Cerebellar cortex (tissue), 1 donor: ENCODE data around the gene SLC35B4.
A peak's percentile ranks its signal among the peaks of the same experiment; 100 is the strongest.

ENCODE experiments used
- DNase-seq: peaks from one replicate; pipeline ENCODE4 v3.0.0-alpha.2; 2015; ENCODE audit warnings: low spot score

SLC35B4 gene

DNA sequence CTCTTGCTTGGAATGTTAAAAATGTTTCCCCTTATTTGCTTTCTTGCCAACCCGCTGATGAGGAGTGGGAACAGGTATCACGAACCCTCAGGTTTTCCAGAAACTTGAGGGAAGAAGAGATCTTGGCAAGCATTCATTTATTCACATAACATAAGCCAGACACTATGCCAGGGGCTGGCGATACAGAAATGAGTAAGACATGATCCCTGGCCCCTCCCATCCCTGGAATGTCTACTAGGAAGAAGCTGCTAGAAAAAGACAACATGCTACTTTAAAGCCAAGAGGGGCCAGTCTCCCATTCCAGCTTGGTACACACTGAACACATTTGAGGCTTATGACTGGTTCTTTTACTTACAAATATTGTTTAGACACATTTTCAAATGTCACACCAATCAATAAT is 26.4 kb downstream of the SLC35B4 start:
- DNase-seq: peak; percentile 25

DNA sequence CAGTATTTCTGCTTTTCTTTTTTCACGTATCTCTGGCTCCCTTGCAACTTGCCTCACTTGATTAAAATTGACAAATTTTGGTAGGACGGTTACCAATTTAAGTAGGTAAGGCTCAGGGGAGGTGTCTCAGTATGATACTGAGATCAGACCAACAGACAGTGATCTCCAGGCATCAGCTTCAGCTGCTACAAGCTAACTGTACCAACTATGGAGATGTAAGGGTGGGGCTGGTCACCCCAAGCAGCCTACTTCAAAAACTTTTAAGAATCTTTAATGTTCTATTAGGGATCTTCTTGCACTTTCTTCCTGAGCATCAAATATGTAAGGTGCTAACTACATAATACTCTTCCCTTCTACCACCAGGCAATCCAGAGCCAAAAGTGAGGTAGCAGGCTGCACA is 26.9 kb downstream of the SLC35B4 start:
- no peak for DNase-seq

DNA sequence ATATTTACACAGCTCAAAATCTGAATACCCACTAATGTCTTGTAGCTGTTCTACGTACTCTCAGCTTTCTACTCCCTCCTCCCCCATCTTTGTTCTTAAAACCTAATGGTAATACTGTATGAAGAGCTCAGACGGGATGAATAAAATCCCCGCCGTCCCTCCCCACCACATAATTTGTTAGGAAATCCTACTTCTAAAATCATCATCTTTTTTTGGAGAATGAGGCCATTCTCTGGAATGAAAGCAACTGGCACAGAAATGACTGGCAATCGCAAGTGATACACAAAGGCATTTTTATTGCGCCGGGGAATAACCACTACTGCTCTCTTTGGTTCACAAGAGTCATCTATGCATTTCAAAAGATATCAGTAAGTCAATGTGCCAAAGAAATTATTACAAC is 27.3 kb downstream of the SLC35B4 start:
- peak; percentile 44 for DNase-seq

DNA sequence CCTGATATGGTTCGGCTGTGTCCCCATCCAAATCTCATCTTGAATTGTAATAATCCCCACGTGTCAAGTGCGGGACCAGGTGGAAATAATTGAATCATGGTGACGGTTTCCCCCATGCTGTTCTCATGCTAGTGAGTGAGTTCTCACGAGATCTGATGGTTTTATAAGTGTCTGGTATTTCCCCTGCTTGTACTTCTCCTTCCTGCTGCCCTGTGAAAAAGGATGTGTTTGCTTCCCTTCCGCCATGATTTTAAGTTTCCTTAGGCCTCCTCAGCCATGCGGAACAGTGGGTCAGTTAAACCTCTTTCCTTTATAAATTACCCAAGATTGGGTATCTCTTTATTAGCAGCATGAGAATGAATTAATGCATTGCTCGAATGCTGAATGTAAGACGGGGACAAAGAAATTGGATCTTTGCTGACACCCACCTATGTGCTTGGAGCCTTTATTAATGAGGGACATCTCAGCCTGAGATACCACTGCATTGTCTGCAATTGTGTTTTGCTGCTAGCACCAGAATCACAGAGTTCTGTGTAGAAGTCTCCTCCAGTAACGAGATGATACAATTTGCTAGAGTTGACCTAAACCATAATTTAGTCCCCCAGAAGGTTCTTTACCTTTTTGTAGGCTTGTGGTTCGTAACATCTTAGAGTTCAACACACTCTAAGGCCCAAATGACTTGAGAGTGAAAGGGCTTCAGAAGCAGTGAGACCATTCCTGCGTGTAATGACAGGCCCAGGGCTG is 28.6 kb downstream of the SLC35B4 start:
- no peak for DNase-seq

DNA sequence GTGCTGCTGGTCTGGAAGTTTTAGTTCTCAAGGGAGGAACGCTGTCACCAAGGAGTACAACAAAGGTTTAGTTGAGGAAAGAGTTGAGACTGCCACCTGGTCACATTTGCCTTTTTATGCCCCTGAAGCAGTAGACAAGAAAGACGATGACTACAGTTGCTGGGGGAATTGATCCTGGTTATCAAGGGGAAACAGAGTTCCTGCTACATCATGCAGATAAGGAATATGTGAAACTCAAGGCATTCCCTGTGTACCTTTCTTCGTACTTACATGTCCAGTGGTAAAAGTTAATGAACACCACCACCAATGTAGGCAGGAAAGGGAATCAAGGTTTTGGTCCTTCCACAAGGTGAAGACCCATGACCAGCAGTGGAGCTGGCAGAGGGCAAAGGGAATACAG is 31.8 kb downstream of the SLC35B4 start:
- no peak for DNase-seq

DNA sequence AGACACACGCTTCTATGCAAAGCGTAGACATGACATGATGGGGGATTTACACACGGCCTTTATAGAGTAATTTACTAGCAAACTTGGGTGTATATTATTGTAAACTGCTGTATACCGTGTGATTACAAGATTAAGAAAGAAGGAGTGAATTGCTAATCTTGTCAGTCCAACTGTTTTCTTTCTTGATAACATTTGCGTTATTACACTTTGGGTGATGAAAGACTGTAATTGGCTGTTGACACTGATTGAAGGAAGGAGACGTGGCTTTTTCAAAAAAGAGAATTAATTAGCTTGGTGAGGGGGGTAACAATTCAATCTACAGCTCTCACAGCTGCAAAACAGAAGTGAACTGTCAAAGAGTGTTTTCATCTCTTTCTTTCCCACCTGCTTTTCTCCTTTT is 32.7 kb downstream of the SLC35B4 start:
- DNase-seq: no peak

DNA sequence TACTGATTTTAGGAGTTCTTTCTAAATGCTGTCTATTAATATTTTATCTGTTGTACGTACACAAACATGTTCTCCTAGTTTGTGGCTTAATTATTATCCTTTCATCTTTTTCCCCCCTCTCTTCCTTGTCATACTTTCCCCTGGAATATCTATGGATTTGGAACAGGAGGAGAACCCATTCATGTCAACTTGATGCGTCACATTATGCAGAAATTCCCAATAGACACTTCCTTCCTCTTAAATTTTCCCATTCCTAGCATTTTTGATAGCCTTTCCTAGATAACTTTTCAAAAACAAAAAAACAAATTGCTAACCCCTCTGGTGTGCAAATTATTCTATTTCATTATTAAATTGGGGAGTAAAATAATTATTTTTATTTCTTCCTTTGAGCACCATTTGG is 36.2 kb downstream of the SLC35B4 start:
- DNase-seq: no peak

DNA sequence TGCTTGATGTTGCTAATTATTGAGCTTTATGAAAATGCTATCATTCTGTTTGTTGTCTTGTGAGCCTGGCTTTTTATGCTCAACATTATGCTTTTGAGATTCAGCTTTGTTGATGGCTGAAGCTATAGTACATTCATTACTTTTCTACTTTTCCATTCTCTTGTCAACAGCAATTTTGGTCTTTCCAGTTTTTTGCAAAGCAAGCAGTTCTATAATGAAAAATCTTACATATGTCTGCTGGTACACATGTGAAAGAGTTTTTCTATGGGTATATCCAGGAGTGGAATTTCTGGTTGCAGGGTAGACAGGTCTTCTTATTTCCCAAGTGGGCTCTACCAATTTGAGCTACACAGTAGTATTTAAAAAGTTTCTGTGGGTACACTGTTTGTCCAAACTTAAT is 36.8 kb downstream of the SLC35B4 start:
- DNase-seq: no peak

DNA sequence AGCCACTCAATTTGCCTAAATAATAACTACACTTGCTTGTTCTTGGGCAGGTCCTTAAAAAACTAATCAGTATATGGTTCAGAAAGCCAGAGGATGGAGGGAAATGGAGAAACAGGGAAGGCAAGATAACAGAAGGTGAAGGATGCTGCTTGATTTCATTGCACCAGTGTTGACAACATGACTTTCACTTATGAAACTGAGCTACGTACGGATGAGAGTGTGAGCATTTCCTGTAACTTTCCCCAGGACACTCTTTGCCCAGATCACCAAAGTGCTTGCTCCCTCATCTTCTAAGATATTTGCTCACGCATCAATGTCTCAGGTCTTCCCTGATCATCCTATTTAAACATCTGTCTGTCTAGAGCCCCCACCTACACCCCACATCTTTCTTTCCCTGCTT is 37.4 kb downstream of the SLC35B4 start:
- no peak for DNase-seq

DNA sequence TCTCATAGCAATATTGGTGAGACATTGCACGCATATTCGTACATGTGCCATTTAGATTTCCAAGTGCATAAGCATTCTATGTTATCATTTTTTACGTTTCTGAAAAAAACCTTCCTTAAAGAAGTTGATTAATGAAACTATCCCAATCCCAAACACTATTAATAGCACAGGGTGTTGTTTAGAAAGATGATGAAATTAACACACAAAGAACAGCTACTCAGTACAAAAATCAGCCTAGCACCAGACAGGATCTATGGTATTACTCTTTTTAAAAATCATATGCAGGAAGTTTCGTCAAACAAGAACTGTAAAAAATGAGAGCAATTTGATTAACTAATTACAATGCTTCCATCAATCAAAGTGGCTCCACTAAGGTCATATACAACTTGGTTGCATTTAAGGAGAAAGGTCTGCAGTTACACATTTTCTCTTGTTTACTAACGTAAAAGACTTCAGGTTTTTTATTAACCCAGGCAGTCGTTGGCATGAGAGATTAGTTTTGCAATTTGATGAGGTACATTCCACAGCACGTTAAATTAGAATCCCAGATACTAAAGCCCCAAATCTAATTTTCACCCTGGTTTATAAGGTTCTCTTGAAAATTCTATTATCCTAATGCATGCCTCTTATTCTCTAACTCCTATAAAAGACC is 38.1 kb downstream of the SLC35B4 start:
- no peak for DNase-seq

DNA sequence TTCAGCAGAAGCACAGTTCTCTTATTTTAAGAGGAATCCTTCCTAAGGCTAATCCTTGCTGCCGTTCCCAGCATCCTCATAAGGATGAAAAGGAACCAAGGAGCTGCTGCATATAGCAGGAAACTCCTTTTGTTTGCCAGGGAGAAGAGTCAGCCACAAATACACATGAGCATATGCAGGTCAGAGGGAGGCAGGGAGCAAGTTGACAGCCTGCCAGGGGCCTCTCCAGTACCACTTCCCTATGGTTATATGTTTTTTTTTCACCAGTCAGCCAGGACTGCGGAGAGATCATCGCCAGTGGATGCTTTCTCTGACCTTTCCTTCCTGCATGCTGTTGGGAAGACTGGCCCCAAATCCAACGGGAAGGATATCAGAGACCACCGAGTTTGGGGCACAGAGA is 39.8 kb downstream of the SLC35B4 start:
- peak; percentile 91 for DNase-seq

DNA sequence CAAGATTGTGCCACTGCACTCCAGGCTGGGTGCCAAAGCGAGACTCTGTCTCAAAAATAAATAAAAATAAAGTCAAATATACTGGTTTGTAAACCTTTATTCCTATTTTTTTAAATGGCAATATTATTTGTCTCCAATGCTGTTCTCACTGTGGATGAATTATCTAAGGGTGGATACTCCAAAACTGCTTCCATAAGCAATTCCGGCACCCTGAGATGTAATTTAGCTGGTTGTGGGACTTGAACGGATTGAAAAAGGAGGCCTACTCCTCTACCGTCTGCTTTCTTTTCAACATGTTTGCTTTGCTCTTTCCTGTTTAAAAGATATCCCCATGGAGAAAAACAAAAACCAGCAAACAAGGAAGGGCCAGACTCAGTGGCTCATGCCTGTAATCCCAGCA is 54.4 kb downstream of the SLC35B4 start:
- no peak for DNase-seq

DNA sequence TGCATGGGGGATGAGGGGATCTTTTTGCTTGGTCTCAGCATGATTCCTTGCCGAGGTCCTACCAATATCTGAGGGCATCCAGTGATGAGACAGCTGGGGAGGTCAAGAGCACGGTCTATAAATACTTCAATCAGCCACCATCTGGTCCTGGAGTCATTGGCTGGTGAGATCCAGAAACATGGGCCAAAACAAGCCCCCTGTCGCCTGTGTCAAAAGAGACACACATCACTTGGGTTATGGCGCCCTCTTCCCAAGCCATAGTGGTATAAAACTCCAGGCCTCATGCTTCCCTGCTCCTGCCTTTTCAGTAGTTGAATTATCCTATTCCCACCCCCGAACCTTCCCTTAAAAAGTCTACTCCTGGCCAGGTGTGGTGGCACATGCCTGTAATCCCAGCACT is 60.9 kb downstream of the SLC35B4 start:
- DNase-seq: peak; percentile 68

DNA sequence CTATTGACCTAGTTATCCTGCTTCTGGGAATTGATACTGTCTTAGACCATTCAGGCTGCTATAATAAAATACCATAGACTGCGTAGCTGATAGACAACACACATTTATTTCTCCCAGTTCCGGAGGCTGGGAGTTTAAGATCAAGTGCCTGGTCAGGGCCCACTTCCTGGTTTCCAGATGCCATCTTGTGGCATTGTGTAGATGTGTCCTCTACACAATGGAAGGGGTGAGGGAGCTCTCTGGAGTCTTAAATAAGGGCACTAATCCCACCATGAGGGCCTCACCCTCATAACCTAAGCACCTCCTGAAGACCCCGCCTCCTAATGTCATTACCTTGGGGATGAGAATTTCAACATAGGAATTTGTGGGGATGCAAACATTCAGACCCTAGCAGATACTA is 62.4 kb downstream of the SLC35B4 start:
- peak; percentile 19 for DNase-seq

DNA sequence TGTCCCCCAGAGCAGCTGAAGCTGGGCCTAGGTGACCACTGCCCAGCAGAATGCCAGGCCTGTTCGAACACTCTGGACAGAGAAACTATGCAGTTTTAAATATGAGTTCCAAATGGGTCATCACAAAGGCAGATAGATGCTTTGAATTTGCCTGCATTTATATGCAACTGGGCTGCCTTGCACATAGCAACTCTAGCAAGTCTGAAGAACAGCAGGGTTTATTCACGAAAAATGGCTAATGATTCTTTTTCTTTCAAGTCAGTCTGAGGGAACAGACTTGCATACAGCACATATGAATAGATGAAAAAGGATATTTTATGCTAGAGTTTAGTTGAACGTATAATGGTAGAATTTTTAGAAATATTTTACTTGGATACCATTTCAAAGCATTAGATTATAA is 68.5 kb downstream of the SLC35B4 start:
- DNase-seq: no peak

DNA sequence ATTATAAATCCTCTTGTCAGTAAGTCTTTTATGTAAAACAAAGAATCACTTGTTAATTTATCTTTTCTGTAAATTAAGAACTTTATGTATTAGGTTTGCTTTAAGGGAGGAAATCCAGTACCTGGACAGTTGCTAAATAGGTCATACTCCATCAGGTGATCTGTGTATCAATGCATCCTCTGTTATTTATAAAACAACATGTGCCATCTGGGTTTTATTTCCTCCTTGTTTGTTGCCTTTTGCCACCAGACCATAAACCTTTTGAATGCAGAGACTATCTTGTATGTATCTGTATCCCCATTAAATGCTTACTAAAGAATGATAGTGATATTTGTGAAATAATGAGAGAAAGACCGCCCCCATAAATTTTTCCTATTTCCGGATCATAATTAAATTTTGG is 70.0 kb downstream of the SLC35B4 start:
- peak; percentile 76 for DNase-seq

DNA sequence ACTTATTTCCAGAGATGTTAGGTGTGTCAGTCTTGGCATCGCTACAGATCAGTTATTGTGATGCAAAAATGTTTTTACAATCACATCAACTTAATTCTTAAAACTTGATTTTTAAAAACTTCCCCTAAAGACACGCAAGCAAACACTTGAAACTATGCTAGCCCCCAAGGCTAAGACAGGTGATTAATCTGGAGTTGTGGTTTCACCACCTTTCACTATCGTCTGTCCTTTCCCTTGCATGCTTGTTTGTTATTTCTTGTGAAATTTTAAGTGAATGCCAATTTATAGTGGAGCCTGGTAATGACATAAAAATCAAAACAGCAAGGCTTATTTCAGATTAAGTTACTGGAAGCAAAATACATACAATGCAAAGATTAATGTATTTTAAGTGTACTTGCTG is 70.4 kb downstream of the SLC35B4 start:
- DNase-seq: peak; percentile 50

DNA sequence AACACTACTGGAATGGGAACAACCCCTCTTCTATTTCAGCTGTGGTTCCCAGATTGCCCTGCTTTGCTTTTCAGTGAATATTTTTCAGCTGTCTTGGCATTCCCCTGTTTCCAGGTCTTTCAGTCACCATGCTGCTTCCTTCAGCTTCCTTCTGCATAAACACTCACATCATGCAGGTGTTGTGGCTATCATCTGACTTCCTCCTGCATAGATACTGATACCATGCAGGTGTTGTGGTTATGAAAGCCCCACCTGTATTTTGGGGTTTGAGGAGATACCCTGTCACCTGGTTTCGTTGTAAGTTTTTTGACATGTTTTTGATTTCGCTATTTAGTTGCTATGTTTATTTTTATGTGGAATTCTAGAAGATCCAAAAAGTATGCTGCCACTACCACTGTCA is 71.5 kb downstream of the SLC35B4 start:
- no peak for DNase-seq
